GM13976 (cell line): ENCODE data around the gene NTM.

Experiments
- DNase-seq: peaks from one replicate; pipeline ENCODE4 v3.0.0; 2012; ENCODE audit warnings: low spot score
- CTCF ChIP-seq: IDR thresholded peaks from 2 replicates; pipeline ENCODE4 v1.5.1; 2012; ENCODE audit warnings: borderline replicate concordance, mild to moderate bottlenecking; ENCODE audit not compliant: insufficient read depth; ENCODE audit errors: extremely low read depth, missing control alignments, control extremely low read depth
- in situ Hi-C: fragments of 300-500 bp; cut with MboI; formaldehyde crosslinking; loops from one replicate; pipeline ENCODE4 v1.12.0; 2022; ENCODE audit warnings: low sequenced_read_pairs, mixed read lengths, inconsistent platforms; ENCODE audit not compliant: unreplicated experiment

Gene NTM

GRCh38 chr11:131894615-131895544 is 524.5 kb downstream of the NTM start:
- in situ Hi-C loops = no loop called here
- DNase-seq = no peak
- TF ChIP-seq CTCF = no peak

- in situ Hi-C loops = no loop called here
- no peak for DNase-seq
- TF ChIP-seq CTCF = no peak
Observed at GRCh38 chr11:131895865-131896264, 525.5 kb downstream of the NTM start.

- no peak for TF ChIP-seq CTCF
- DNase-seq = no peak
- in situ Hi-C loops = no loop called here
Observed at GRCh38 chr11:131896978-131897615, 526.7 kb downstream of the NTM start.

- no peak for DNase-seq
- TF ChIP-seq CTCF = no peak
- in situ Hi-C loops = no loop called here
Observed at GRCh38 chr11:131897956-131898355, 527.5 kb downstream of the NTM start.

GRCh38 chr11:131898949-131899348 is 528.5 kb downstream of the NTM start:
- DNase-seq = no peak
- no peak for TF ChIP-seq CTCF
- in situ Hi-C loops = no loop called here

GRCh38 chr11:131899950-131900580 is 529.6 kb downstream of the NTM start:
- in situ Hi-C loops = no loop called here
- TF ChIP-seq CTCF = no peak
- no peak for DNase-seq
